PC-9 (cell line): ENCODE results near the gene PEMT.

Experiments
- CTCF ChIP-seq: fragments of 200-600 bp; sonication (generic); conservative IDR thresholded peaks from 2 replicates; pipeline ENCODE4 v1.6.1; 2017; ENCODE audit warnings: mixed run types, antibody characterized with exemption, mild to moderate bottlenecking, moderate library complexity
- EZH2 ChIP-seq: fragments of 200-600 bp; sonication (generic); IDR thresholded peaks from 2 replicates; pipeline ENCODE4 v1.8.0; 2017; ENCODE audit warnings: antibody characterized with exemption, low read depth

- TF ChIP-seq CTCF, result no peak
- no peak for TF ChIP-seq EZH2
Observed at GRCh38 chr17:17605729-17606088, 14.2 kb upstream of the PEMT start.
